WTC11 (cell line): ENCODE data around the gene MRPL24. TPM values are rescaled to one million over a fixed set of nuclear protein-coding genes. Genes with fewer than 3 reads are reported as not detected.

Source experiments
- ATF1 ChIP-seq: sonication (generic); formaldehyde crosslinking; IDR thresholded peaks from 2 replicates; pipeline ENCODE4 v1.8.1; 2023; ENCODE audit warnings: mild to moderate bottlenecking, moderate library complexity, missing genetic modification reagents
- CDX4 ChIP-seq: fragments of 250-450 bp; sonication (Bioruptor Pico); IDR thresholded peaks from 2 replicates; pipeline ENCODE4 v1.9.0; 2021; ENCODE audit warnings: moderate library complexity, mild to moderate bottlenecking, inconsistent platforms, borderline replicate concordance
- CREB1 ChIP-seq: sonication (generic); formaldehyde crosslinking; IDR thresholded peaks from 2 replicates; pipeline ENCODE4 v1.8.0; 2023; ENCODE audit warnings: mild to moderate bottlenecking, missing genetic modification reagents
- CREM ChIP-seq: sonication (generic); formaldehyde crosslinking; IDR thresholded peaks from 2 replicates; pipeline ENCODE4 v1.8.1; 2022; ENCODE audit warnings: mild to moderate bottlenecking, missing genetic modification reagents, moderate library complexity
- ELF4 ChIP-seq: sonication (generic); formaldehyde crosslinking; IDR thresholded peaks from 2 replicates; pipeline ENCODE4 v1.8.1; 2022; ENCODE audit warnings: low read depth, mild to moderate bottlenecking, moderate library complexity, missing genetic modification reagents
- EMX1 ChIP-seq: fragments of 250-450 bp; sonication (Bioruptor Pico); IDR thresholded peaks from 2 replicates; pipeline ENCODE4 v1.8.0; 2021; ENCODE audit warnings: mild to moderate bottlenecking
- ESRRA ChIP-seq: sonication (generic); formaldehyde crosslinking; IDR thresholded peaks from 2 replicates; pipeline ENCODE4 v1.8.1; 2022; ENCODE audit warnings: mild to moderate bottlenecking, missing genetic modification reagents, borderline replicate concordance
- FOXP4 ChIP-seq: sonication (generic); formaldehyde crosslinking; IDR thresholded peaks from 2 replicates; pipeline ENCODE4 v1.8.0; 2022; ENCODE audit warnings: mild to moderate bottlenecking, missing genetic modification reagents
- HMGA2 ChIP-seq: fragments of 250-450 bp; sonication (Bioruptor Pico); IDR thresholded peaks from 2 replicates; pipeline ENCODE4 v1.4.0; 2021; ENCODE audit warnings: mild to moderate bottlenecking, moderate library complexity
- IRF1 ChIP-seq: sonication (generic); formaldehyde crosslinking; IDR thresholded peaks from 2 replicates; pipeline ENCODE4 v1.8.0; 2023; ENCODE audit warnings: missing genetic modification reagents
- MYBL2 ChIP-seq: sonication (generic); formaldehyde crosslinking; IDR thresholded peaks from 2 replicates; pipeline ENCODE4 v1.8.1; 2023; ENCODE audit warnings: mild to moderate bottlenecking, moderate library complexity, missing genetic modification reagents
- NFE2L1 ChIP-seq: sonication (generic); formaldehyde crosslinking; IDR thresholded peaks from 2 replicates; pipeline ENCODE4 v1.8.1; 2023; ENCODE audit warnings: missing genetic modification reagents
- PRDM15 ChIP-seq: sonication (generic); formaldehyde crosslinking; IDR thresholded peaks from 2 replicates; pipeline ENCODE4 v1.8.0; 2022; ENCODE audit warnings: missing genetic modification reagents
- PRRX2 ChIP-seq: fragments of 250-450 bp; sonication (Bioruptor Pico); IDR thresholded peaks from 2 replicates; pipeline ENCODE4 v1.8.0; 2021; ENCODE audit warnings: mild to moderate bottlenecking
- SOX15 ChIP-seq: fragments of 250-450 bp; sonication (Bioruptor Pico); IDR thresholded peaks from 2 replicates; pipeline ENCODE4 v1.9.0; 2021; ENCODE audit warnings: mild to moderate bottlenecking
- STAT6 ChIP-seq: sonication (generic); formaldehyde crosslinking; conservative IDR thresholded peaks from 2 replicates; pipeline ENCODE4 v1.8.1; 2023; ENCODE audit warnings: mild to moderate bottlenecking, low read depth, missing genetic modification reagents, moderate library complexity
- TEAD1 ChIP-seq: sonication (generic); formaldehyde crosslinking; IDR thresholded peaks from 2 replicates; pipeline ENCODE4 v1.8.0; 2022; ENCODE audit warnings: mild to moderate bottlenecking, missing genetic modification reagents
- ZNF121 ChIP-seq: sonication (generic); formaldehyde crosslinking; IDR thresholded peaks from 2 replicates; pipeline ENCODE4 v1.8.0; 2023; ENCODE audit warnings: missing genetic modification reagents
- ZNF232 ChIP-seq: sonication (generic); formaldehyde crosslinking; IDR thresholded peaks from 2 replicates; pipeline ENCODE4 v1.8.0; 2022; ENCODE audit warnings: mild to moderate bottlenecking, missing genetic modification reagents
- ZNF396 ChIP-seq: fragments of 250-450 bp; sonication (Bioruptor Pico); IDR thresholded peaks from 2 replicates; pipeline ENCODE4 v1.8.0; 2021; ENCODE audit warnings: mild to moderate bottlenecking, moderate library complexity, borderline replicate concordance
- ZNF425 ChIP-seq: fragments of 250-450 bp; sonication (Bioruptor Pico); conservative IDR thresholded peaks from 2 replicates; pipeline ENCODE4 v1.9.0; 2021; ENCODE audit warnings: mild to moderate bottlenecking
- ZNF671 ChIP-seq: fragments of 250-450 bp; sonication (Bioruptor Pico); IDR thresholded peaks from 2 replicates; pipeline ENCODE4 v1.8.0; 2021; ENCODE audit warnings: mild to moderate bottlenecking
- ZSCAN18 ChIP-seq: fragments of 250-450 bp; sonication (Bioruptor Pico); IDR thresholded peaks from 2 replicates; pipeline ENCODE4 v2.1.2; 2022; ENCODE audit warnings: mild to moderate bottlenecking, moderate library complexity
- total RNA-seq: library from RNA; stranded (reverse); gene quantifications from 3 replicates; pipeline ENCODE4 v1.2.3, GENCODE V29; 2021

Gene MRPL24
- total RNA-seq, 1 experiment from 2014 or later, result 35.2 TPM

GRCh38 chr1:156689035-156689952, 51.6 kb downstream of the MRPL24 start (continued):
- no peak for TF ChIP-seq STAT6
- TF ChIP-seq IRF1 (CRISPR knock-in tag), result no peak
- TF ChIP-seq SOX15 (CRISPR knock-in tag), result no peak
- TF ChIP-seq TEAD1 (CRISPR knock-in tag), result 0 out of 2 replicates have a peak, but pooled peaks have one; percentile 32
- no peak for TF ChIP-seq ZNF396 (CRISPR knock-in tag)
- no peak for TF ChIP-seq ATF1
- no peak for TF ChIP-seq CREB1
- no peak for TF ChIP-seq HMGA2 (CRISPR knock-in tag)
- TF ChIP-seq PRRX2 (CRISPR knock-in tag), result no peak
- no peak for TF ChIP-seq ZNF425 (CRISPR knock-in tag)
- TF ChIP-seq FOXP4 (CRISPR knock-in tag), result no peak
- no peak for TF ChIP-seq ESRRA (CRISPR knock-in tag)
- no peak for TF ChIP-seq NFE2L1 (CRISPR knock-in tag)
- no peak for TF ChIP-seq ZNF121 (CRISPR knock-in tag)
- no peak for TF ChIP-seq EMX1
- no peak for TF ChIP-seq ELF4 (CRISPR knock-in tag)
- TF ChIP-seq PRDM15, result no peak
- no peak for TF ChIP-seq ZNF671 (CRISPR knock-in tag)
- no peak for TF ChIP-seq CDX4
- no peak for TF ChIP-seq ZSCAN18 (CRISPR knock-in tag)
- TF ChIP-seq MYBL2, result no peak
- no peak for TF ChIP-seq CREM
- no peak for TF ChIP-seq ZNF232 (CRISPR knock-in tag)
